Kidney (tissue), 14 donors: ENCODE data around the gene TRAPPC3L. TPM values are rescaled to one million over a fixed set of nuclear protein-coding genes. Genes with fewer than 3 reads are reported as not detected.
A peak's percentile ranks its signal among the peaks of the same experiment; 100 is the strongest.

ENCODE experiments used
- DNase-seq, 5 donors: peaks; one replicate each; pipeline ENCODE4 v3.0.0-alpha.2; 2013 to 2020
- FAIRE-seq: peaks from 2 replicates; lab custom pipeline; 2012; peaks lifted over from hg19 to GRCh38; lab: Jason Lieb, UNC
- H3K27ac ChIP-seq, 2 donors: one replicate each; pipeline ENCODE4 v1.7.0; 2013; ENCODE audit warnings: low read depth in 2 of 2, low read length in 2 of 2, inconsistent platforms in 1 of 2
- H3K27me3 ChIP-seq: one replicate; pipeline ENCODE4 v1.7.1; 2013; ENCODE audit warnings: low read length, inconsistent platforms; ENCODE audit not compliant: control insufficient read depth, insufficient read depth
- H3K36me3 ChIP-seq, 3 donors: one replicate each; pipeline versions ENCODE4 v1.7.0 to v1.7.1; 2013; ENCODE audit warnings: low read length in 3 of 3, control low read depth in 1 of 3, inconsistent platforms in 1 of 3; ENCODE audit not compliant: insufficient read depth in 3 of 3, control insufficient read depth in 2 of 3
- H3K4me1 ChIP-seq, 3 donors: one replicate each; pipeline versions ENCODE4 v1.7.0 to v1.7.1; 2013; ENCODE audit warnings: low read length in 3 of 3, inconsistent platforms in 1 of 3, low read depth in 1 of 3; ENCODE audit not compliant: control insufficient read depth in 2 of 3, insufficient read depth in 2 of 3
- H3K4me3 ChIP-seq, 3 donors: one replicate each; pipeline versions ENCODE4 v1.7.0 to v1.8.1; 2013; ENCODE audit warnings: low read length in 3 of 3, control low read depth in 1 of 3, inconsistent platforms in 1 of 3
- H3K9ac ChIP-seq, 3 donors: one replicate each; pipeline versions ENCODE4 v1.7.0 to v1.7.1; 2013; ENCODE audit warnings: low read length in 3 of 3, control low read depth in 1 of 3, inconsistent platforms in 1 of 3
- H3K9me3 ChIP-seq, 3 donors: one replicate each; pipeline versions ENCODE4 v1.7.0 to v1.7.1; 2013; ENCODE audit warnings: low read length in 3 of 3, control low read depth in 1 of 3, inconsistent platforms in 1 of 3; ENCODE audit not compliant: control insufficient read depth in 2 of 3, insufficient read depth in 1 of 3
- intact Hi-C: fragments of 100-400 bp; cut with DNase I; formaldehyde crosslinking; loops from one replicate; pipeline ENCODE4 v1.11.1; 2022
- polyA plus RNA-seq: library from polyadenylated mRNA; stranded (reverse); fragments of 350-450 nt; fragmentation: Illumina TruSeq; extraction: RNeasy Lipid Tissue Mini Kit (QIAGEN cat#74804); gene quantifications from one replicate; pipeline ENCODE4 v1.2.3, GENCODE V29; 2014; ENCODE audit warnings: low read depth, low replicate concordance; ENCODE audit not compliant: insufficient read depth
- total RNA-seq: library from RNA; stranded (reverse); fragmentation: NEBNext Ultra II Directional; extraction: Animal tissue kit (Norgen Biotek cat#: 25700); gene quantifications from one replicate; pipeline ENCODE4 v1.2.1, GENCODE V29; 2021
- TF ChIP-seq, protein P1 (sequence below): IDR thresholded peaks from 3 replicates; pipeline ENCODE4 v1.5.1; 2012; ENCODE audit warnings: mild to moderate bottlenecking, moderate library complexity, borderline replicate concordance; ENCODE audit not compliant: insufficient read depth; ENCODE audit errors: extremely low read depth
- donor health status: control.
- donor health status: control.
- donor health status: control.
- donor health status: control.
- donor health status: control.
- donor health status: DM: yes; HTN: yes; CAD: no.
- donor health status: Normal renal cell carcinoma (clear cell type).

The TRAPPC3L gene
- total and polyA plus RNA-seq, 2 donors from 2014 or later = not detected

DNA sequence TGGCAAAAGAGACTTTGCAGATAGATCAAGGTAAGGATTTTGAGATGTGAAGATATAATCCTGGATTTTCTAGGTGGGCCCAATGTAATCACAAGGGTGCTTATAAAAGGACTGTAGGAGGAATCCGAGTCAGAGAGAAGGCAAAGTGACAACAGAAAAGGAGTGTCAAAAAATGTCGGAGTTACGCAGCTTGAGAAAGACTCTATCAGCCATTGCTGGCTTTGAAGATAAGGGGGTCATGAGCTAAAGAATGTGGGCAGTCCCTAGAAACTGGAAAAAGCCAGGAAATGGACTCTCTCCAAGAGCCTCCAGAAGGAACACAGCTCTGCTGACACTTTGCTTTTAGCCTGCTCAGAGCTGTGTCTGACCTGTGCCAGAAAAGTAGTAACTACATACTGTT lies 17.1 kb upstream of the TRAPPC3L start:
- Histone ChIP-seq H3K9me3 (no peaks in the 10 kb centered on the region), H3K36me3 (no peaks in the 10 kb centered on the region), H3K9ac (no peak overlapping the region), H3K4me3 (no peak overlapping the region), H3K27me3 (no peaks in the 10 kb centered on the region), H3K27ac (no peak overlapping the region), H3K4me1 (peaks cover 0 to 11% (median 5%) of the 10 kb centered on the region in 3 donors)
- DNase-seq = peak in 2 of 5 donors; percentile 38 to 71
- intact Hi-C loops = loop anchor here (10.0 kb wide), 1 partner anchor 278 kb away; no protein-coding TSS in a partner anchor
- no peak for FAIRE-seq
- TF ChIP-seq, protein P1, sequence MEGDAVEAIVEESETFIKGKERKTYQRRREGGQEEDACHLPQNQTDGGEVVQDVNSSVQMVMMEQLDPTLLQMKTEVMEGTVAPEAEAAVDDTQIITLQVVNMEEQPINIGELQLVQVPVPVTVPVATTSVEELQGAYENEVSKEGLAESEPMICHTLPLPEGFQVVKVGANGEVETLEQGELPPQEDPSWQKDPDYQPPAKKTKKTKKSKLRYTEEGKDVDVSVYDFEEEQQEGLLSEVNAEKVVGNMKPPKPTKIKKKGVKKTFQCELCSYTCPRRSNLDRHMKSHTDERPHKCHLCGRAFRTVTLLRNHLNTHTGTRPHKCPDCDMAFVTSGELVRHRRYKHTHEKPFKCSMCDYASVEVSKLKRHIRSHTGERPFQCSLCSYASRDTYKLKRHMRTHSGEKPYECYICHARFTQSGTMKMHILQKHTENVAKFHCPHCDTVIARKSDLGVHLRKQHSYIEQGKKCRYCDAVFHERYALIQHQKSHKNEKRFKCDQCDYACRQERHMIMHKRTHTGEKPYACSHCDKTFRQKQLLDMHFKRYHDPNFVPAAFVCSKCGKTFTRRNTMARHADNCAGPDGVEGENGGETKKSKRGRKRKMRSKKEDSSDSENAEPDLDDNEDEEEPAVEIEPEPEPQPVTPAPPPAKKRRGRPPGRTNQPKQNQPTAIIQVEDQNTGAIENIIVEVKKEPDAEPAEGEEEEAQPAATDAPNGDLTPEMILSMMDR = no peak

DNA sequence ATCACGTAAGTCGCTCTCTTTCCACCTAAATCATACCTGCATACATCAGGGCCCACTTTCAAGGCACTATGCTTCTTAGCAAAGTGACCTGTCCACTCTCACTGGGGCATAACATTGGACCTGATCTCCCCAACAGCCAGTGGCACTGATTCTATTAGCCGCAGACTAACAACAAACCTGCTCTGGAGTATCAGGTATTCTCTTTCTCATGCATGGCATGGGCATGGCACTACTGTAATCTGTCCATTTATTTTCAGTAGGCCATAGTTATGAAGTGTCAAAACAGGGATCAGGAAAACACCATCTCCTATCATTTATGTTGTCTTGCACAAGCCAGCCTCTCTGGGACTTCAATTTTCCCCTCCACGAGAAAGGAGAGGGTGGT lies 16.5 kb upstream of the TRAPPC3L start:
- FAIRE-seq = no peak
- Histone ChIP-seq H3K9ac (no peak overlapping the region), H3K36me3 (no peaks in the 10 kb centered on the region), H3K9me3 (no peaks in the 10 kb centered on the region), H3K4me1 (peaks cover 0 to 14% (median 5%) of the 10 kb centered on the region in 3 donors), H3K4me3 (no peak overlapping the region), H3K27me3 (no peaks in the 10 kb centered on the region), H3K27ac (no peak overlapping the region)
- no peak for DNase-seq
- intact Hi-C loops = loop anchor here (10.0 kb wide), 1 partner anchor 277 kb away; no protein-coding TSS in a partner anchor
- TF ChIP-seq, protein P1 = no peak

GRCh38 chr6:116561377-116562018 lies 16.0 kb upstream of the TRAPPC3L start:
- H3K4me1 ChIP-seq = peaks cover 0 to 14% (median 5%) of the 10 kb centered on the region in 3 donors
- H3K36me3 ChIP-seq = no peaks in the 10 kb centered on the region
- H3K4me3 ChIP-seq = peak overlapping the region in 2 of 3 donors; percentile 35
- FAIRE-seq (peak; percentile 94), DNase-seq (peak; percentile 75 to 86 (median 83))
- intact Hi-C loops = loop anchor here (10.0 kb wide), 1 partner anchor 277 kb away; no protein-coding TSS in a partner anchor
- TF ChIP-seq, protein P1 = peak; percentile 91
- H3K27ac ChIP-seq = no peak overlapping the region
- H3K9ac ChIP-seq = peak overlapping the region in 1 of 3 donors; percentile 8
- H3K9me3 ChIP-seq = no peaks in the 10 kb centered on the region
- H3K27me3 ChIP-seq = no peaks in the 10 kb centered on the region
